H1 (cell line): Measurements from ENCODE around the gene TOR1AIP1.

Source experiments
- CHD2 ChIP-seq: IDR thresholded peaks from 2 replicates; pipeline ENCODE4 v1.6.1; 2012; ENCODE audit warnings: low read length, improper control_type of control experiment
- CREB1 ChIP-seq: IDR thresholded peaks from 2 replicates; pipeline ENCODE4 v1.6.1; 2012; ENCODE audit warnings: inconsistent platforms
- MAX ChIP-seq: IDR thresholded peaks from 2 replicates; pipeline ENCODE4 v1.6.1; 2012; ENCODE audit warnings: inconsistent platforms

GRCh38 chr1:179882253-179883039 lies at the start of gene TOR1AIP1:
- TF ChIP-seq CREB1 = peak; percentile 90
- TF ChIP-seq MAX = peak; percentile 35
- TF ChIP-seq CHD2 = peak; percentile 71
